GM21423 (cell line): ENCODE results near the gene CNTRL.
A peak's percentile ranks its signal among the peaks of the same experiment; 100 is the strongest.

Experiments used
- ATAC-seq: cut with Tn5 transposase; IDR thresholded peaks from one replicate; pipeline ENCODE4 v1.9.1; 2021; ENCODE audit warnings: mild to moderate bottlenecking, moderate library complexity; ENCODE audit not compliant: unreplicated experiment

CNTRL gene

GRCh38 chr9:121196389-121196788, 121.6 kb downstream of the CNTRL start:
- peak; percentile 41 for ATAC-seq

GRCh38 chr9:121197132-121197531, 122.4 kb downstream of the CNTRL start:
- no peak for ATAC-seq

- ATAC-seq = no peak
Observed at GRCh38 chr9:121198512-121199042, 123.8 kb downstream of the CNTRL start.

GRCh38 chr9:121199921-121200320, 125.2 kb downstream of the CNTRL start:
- ATAC-seq = no peak

DNA sequence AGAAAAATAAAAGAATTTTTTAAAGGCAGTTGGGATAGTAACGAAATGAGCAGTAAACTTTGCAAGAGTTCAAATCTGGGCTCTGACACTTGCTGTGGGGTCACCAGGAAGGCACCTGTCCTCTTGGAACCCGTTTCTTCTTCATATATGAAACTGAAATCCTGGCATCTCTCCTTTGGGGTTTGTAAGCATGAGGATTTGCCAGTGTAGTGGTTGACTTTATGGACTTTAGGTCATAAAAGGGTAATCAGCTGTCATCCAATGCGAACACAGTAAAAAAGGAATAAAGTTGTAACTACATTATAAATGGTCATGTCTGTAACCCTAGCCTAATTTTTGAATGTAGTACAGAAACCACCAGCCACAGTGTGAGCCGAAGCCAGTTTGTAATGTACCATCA, 125.6 kb downstream of the CNTRL start:
- ATAC-seq = no peak

GRCh38 chr9:121201045-121201737, 126.4 kb downstream of the CNTRL start:
- peak; percentile 24 for ATAC-seq

GRCh38 chr9:121201738-121202533, 127.2 kb downstream of the CNTRL start, which contains the start of gene RAB14:
Gene RAB14 (minus strand): TSS chr9:121201869. CDS start chr9:121193412, 8,457 bp downstream.
- ATAC-seq = peak; percentile 83

- no peak for ATAC-seq
Observed at GRCh38 chr9:121204121-121204520, 129.4 kb downstream of the CNTRL start.

GRCh38 chr9:121204611-121205010, 129.9 kb downstream of the CNTRL start:
- no peak for ATAC-seq

DNA sequence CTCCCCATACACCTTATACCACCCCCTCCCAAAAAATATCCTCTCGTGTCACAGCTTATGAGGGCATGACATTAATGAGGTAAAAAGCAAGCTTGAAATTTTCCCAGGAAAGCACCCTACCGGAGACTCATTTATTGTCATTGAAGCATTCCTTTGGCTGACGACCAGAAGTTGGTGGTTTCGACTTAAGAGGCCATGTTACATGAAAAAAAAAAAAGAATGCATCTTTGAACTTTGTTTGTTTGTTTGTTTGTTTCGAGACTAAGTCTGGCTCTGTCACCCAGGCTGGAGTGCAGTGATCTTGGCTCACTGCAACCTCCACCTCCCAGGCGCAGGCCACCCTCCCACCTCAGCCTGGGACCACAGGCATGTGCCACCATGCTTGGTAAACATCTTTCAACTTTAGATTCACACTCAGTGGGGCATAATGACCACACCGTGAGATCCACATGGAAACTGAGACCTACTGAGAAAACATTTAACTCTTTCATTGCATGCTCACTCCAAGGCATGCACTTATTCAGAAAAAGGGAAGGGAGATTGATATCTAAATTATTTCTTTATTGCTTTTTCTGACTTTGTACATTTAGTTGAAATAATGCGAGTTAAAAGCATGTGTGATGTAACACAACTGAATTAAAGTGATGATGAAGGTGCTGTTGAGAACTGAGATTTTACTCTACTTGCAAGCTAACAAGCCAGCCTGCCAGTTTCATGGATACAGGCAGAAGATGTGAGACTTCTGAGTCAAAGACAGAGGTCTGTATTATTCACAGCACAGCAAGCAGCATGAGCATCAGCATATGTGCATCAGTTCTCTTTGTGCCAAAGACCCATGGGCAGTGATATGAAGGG, 132.0 kb downstream of the CNTRL start:
- ATAC-seq = peak; percentile 35

- peak; percentile 84 for ATAC-seq
Observed at GRCh38 chr9:121207371-121207940, 132.7 kb downstream of the CNTRL start.

DNA sequence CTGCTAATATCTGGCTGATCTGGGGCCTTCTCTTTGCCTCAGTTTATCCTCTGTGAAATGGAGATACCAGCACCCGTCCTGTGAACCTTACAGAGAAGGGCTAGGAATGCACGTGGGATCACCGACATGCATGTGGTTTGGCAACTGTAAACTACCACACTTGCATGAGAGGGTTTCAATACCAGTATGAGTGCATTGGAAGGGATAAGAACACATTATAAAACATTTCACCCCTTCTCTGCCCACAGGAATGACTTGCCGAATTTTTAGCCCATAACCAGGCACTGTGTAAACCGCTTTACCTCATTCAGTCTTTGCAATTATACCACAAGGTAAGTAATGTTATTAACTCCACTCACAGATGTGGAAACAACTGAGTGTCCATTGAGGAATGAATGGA, 135.8 kb downstream of the CNTRL start:
- ATAC-seq = no peak

DNA sequence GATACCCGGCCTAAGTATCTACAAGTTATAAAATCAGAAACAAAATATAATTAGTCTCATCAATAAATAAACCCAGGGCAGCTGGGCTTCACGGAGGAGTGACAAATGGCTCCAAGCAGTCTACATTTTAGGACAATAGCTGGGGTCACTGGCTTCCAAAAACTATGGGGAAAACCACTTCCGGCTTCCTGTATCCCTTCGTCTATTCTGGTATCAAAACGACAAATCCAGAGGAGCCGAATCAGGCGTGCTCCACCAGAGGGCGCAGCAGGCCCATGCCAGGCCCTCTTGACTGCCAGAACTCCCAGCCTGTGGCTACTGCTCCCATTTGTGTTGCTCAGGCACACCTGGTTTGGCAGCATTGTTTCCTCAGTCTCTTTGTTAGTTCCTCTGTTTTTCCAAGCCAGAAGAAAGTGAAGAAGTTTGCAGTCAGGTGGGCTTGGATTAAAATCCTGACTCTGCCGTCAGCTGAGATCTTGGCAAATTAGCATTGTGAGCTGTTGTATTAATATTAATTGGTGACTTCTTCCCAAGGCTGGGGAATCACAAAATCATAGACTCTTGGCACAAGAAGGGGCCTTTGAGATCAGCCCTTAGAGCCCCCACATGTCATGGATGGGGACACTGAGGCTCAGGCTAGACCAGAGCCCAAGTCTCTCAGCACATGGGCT, 138.5 kb downstream of the CNTRL start:
- ATAC-seq = no peak

- ATAC-seq = no peak
Observed at GRCh38 chr9:121214005-121214404, 139.2 kb downstream of the CNTRL start.

DNA sequence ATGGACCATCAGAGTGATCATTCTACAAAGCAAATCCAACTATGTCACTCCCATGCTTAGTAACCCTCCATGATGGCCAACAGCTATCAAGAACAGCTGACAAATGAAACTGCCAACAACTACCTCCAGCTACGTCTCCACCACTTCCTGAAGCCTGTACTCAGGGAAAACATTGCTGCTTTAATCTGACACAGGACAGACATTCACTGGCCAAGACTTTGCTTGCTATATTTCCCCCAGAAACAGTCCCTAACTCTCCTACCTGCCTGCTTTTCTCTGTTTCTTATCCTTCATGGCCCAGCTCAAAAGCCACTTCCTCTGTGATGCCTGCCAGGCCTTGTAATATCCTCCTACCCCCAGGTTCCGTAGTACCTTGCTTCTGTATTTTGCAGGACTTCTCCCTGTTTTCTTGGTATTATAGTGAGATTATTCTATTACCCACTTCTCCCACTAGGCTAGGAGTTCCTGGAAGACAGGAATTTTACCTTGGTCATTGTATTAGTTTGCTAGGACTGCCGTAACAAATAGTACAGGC, 141.6 kb downstream of the CNTRL start:
- no peak for ATAC-seq

DNA sequence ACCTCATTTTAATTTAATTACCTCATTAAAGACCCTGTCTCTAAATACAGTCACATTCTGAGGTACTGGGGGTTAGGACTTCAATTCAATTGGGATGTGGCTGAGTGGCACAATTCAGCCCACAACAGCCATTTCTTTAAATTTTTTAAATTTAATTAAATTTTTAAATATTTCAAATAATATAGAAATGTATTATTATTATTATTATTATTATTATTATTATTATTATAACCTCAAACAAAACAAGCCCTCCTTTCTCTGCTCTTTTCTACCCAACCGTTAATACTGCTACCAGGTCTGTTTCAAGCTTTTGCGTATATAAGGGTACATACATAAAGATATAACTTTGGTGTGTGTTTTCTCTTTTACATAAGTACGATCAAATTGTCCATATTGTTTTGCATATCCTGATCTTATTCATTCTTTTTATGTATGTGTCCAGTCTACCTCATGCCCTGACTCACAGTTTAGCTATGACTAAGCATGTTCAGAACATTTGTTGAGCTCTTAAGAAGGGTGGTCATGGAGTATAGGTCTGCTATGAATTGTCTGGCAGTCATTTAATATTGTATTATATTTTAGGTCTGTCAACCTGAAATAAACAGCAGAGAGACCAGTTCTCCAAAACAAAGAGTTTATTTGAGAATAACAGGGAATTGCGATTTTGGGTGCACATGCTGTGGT, 143.0 kb downstream of the CNTRL start:
- peak; percentile 67 for ATAC-seq

GRCh38 chr9:121218357-121219027, 143.7 kb downstream of the CNTRL start:
- ATAC-seq = no peak

- ATAC-seq = no peak
Observed at GRCh38 chr9:121219530-121219929, 144.8 kb downstream of the CNTRL start.
